Fibroblast of lung (primary cell): Measurements from ENCODE around the gene PRDM7. TPM values are rescaled to one million over a fixed set of nuclear protein-coding genes. Genes with fewer than 3 reads are reported as not detected.

Experiments
- DNase-seq, 2 donors: peaks; one replicate each; pipeline versions ENCODE4 v3.0.0 to v3.0.0-alpha.2; 2010; ENCODE audit warnings: low read depth in 2 of 2
- H2AFZ ChIP-seq: 2 replicates; pipeline ENCODE4 v1.5.1; 2012; ENCODE audit warnings: low read length, control low read depth, inconsistent platforms
- H3K27ac ChIP-seq: 2 replicates; pipeline ENCODE4 v1.5.1; 2011; ENCODE audit warnings: low read length, control low read depth; ENCODE audit not compliant: insufficient read depth
- H3K27me3 ChIP-seq: 2 replicates; pipeline ENCODE4 v1.5.1; 2011; ENCODE audit warnings: mild to moderate bottlenecking, low read length; ENCODE audit not compliant: control insufficient read depth, insufficient read depth
- H3K36me3 ChIP-seq: 2 replicates; pipeline ENCODE4 v1.5.1; 2011; ENCODE audit warnings: low read length; ENCODE audit not compliant: control insufficient read depth, insufficient read depth
- H3K4me1 ChIP-seq: 2 replicates; pipeline ENCODE4 v1.5.1; 2011; ENCODE audit warnings: low read length; ENCODE audit not compliant: control insufficient read depth, insufficient read depth; ENCODE audit errors: extremely low read depth
- H3K4me2 ChIP-seq: 2 replicates; pipeline ENCODE4 v1.5.1; 2011; ENCODE audit warnings: low read length, control low read depth; ENCODE audit not compliant: insufficient read depth; ENCODE audit errors: extremely low read depth
- H3K4me3 ChIP-seq, 4 experiments: fragments of 200-600 bp in 1 of 4; sonication (generic) in 1 of 4; replicated peaks in 1 of 4; 2 replicates each; pipeline ENCODE4 v1.5.1; 2011 to 2016; ENCODE audit warnings: low read length in 4 of 4, low read depth in 3 of 4, mild to moderate bottlenecking in 3 of 4, control low read depth in 2 of 4, inconsistent platforms in 1 of 4, mixed read lengths in 1 of 4; ENCODE audit not compliant: insufficient read depth in 1 of 4; ENCODE audit errors: control extremely low read depth in 1 of 4
- H3K79me2 ChIP-seq: 2 replicates; pipeline ENCODE4 v1.5.1; 2012; ENCODE audit warnings: mild to moderate bottlenecking, low read length, inconsistent platforms; ENCODE audit not compliant: control insufficient read depth, insufficient read depth
- H3K9ac ChIP-seq: 2 replicates; pipeline ENCODE4 v1.5.1; 2011; ENCODE audit warnings: mild to moderate bottlenecking, low read length, control low read depth; ENCODE audit not compliant: insufficient read depth
- H3K9me3 ChIP-seq: 2 replicates; pipeline ENCODE4 v1.5.1; 2012; ENCODE audit warnings: low read depth, low read length; ENCODE audit not compliant: control insufficient read depth, insufficient read depth
- H4K20me1 ChIP-seq: 2 replicates; pipeline ENCODE4 v1.5.1; 2011; ENCODE audit warnings: low read length; ENCODE audit not compliant: control insufficient read depth, insufficient read depth; ENCODE audit errors: extremely low read depth
- CTCF ChIP-seq, 2 donors: IDR thresholded peaks in 1 of 2; conservative IDR thresholded peaks in 1 of 2; 1 replicate in 1 of 2; 2 replicates in 1 of 2; pipeline ENCODE4 v1.5.1; 2011 to 2012; ENCODE audit warnings: low read length in 2 of 2, control low read depth in 1 of 2, inconsistent platforms in 1 of 2, low read depth in 1 of 2, mild to moderate bottlenecking in 1 of 2
- EZH2 ChIP-seq: IDR thresholded peaks from 2 replicates; pipeline ENCODE4 v1.5.1; 2012; ENCODE audit warnings: low read length, control low read depth, mild to moderate bottlenecking; ENCODE audit errors: missing control alignments
- polyA plus RNA-seq, 2 donors: library from polyadenylated mRNA; depleted of rRNA in 1 of 2; stranded (reverse) in 1 of 2; unstranded in 1 of 2; fragments of >200 nt; gene quantifications; 2 replicates each; pipeline ENCODE4 v1.2.1, GENCODE V29; 2011 to 2012; ENCODE audit warnings: missing spikeins in 1 of 2
- total RNA-seq: library from RNA; depleted of rRNA; stranded (reverse); fragments of >200 nt; gene quantifications from 2 replicates; pipeline ENCODE4 v1.2.1, GENCODE V29; 2014

Gene PRDM7
- total and polyA plus RNA-seq, 2 donors (not counting 1 experiment from before 2014, with no cell fraction given): not detected

GRCh38 chr16:90018297-90018651 is 58.9 kb downstream of the PRDM7 start:
- H3K9ac ChIP-seq: no peak overlapping the region
- H3K4me2 ChIP-seq: no peak overlapping the region
- peaks cover 2% of the 10 kb centered on the region for H3K79me2 ChIP-seq
- no peaks in the 10 kb centered on the region for H3K36me3 ChIP-seq
- H3K9me3 ChIP-seq: no peaks in the 10 kb centered on the region
- H3K4me1 ChIP-seq: peaks cover 3% of the 10 kb centered on the region
- no peak overlapping the region for H3K27ac ChIP-seq
- TF ChIP-seq CTCF (conservative IDR thresholded peaks at IDR 0.05 in 1 of 2, IDR thresholded peaks at IDR 0.05 in 1 of 2; ENCODE audit: low read depth in 1 of 2, low read length in 2 of 2) (no peak), EZH2 (no peak)
- peak overlapping the region in 2 of 4 experiments; percentile 44 to 59 for H3K4me3 ChIP-seq
- no peaks in the 10 kb centered on the region for H4K20me1 ChIP-seq
- H2AFZ ChIP-seq: no peak overlapping the region
- DNase-seq: no peak
- H3K27me3 ChIP-seq: no peaks in the 10 kb centered on the region

GRCh38 chr16:90016339-90016950 is 60.7 kb downstream of the PRDM7 start:
- no peaks in the 10 kb centered on the region for H3K27me3 ChIP-seq
- no peak overlapping the region for H3K27ac ChIP-seq
- H3K79me2 ChIP-seq: no peaks in the 10 kb centered on the region
- no peaks in the 10 kb centered on the region for H4K20me1 ChIP-seq
- no peak overlapping the region for H3K4me3 ChIP-seq
- peaks cover 3% of the 10 kb centered on the region for H3K4me1 ChIP-seq
- no peak overlapping the region for H3K4me2 ChIP-seq
- H3K9me3 ChIP-seq: no peaks in the 10 kb centered on the region
- no peak overlapping the region for H3K9ac ChIP-seq
- H2AFZ ChIP-seq: no peak overlapping the region
- TF ChIP-seq EZH2: no peak
- no peak for TF ChIP-seq CTCF (conservative IDR thresholded peaks at IDR 0.05 in 1 of 2, IDR thresholded peaks at IDR 0.05 in 1 of 2; ENCODE audit: low read depth in 1 of 2, low read length in 2 of 2)
- DNase-seq: no peak
- no peaks in the 10 kb centered on the region for H3K36me3 ChIP-seq

GRCh38 chr16:90015586-90016338 is 61.4 kb downstream of the PRDM7 start:
- Histone ChIP-seq H3K27me3 (no peaks in the 10 kb centered on the region), H2AFZ (no peak overlapping the region), H3K36me3 (no peaks in the 10 kb centered on the region), H3K4me1 (peaks cover 3% of the 10 kb centered on the region), H3K4me2 (no peak overlapping the region), H3K9ac (no peak overlapping the region), H3K9me3 (no peaks in the 10 kb centered on the region), H3K27ac (no peak overlapping the region), H3K4me3 (no peak overlapping the region), H4K20me1 (no peaks in the 10 kb centered on the region), H3K79me2 (no peaks in the 10 kb centered on the region)
- DNase-seq: no peak
- no peak for TF ChIP-seq CTCF (conservative IDR thresholded peaks at IDR 0.05 in 1 of 2, IDR thresholded peaks at IDR 0.05 in 1 of 2; ENCODE audit: low read depth in 1 of 2, low read length in 2 of 2)
- TF ChIP-seq EZH2: no peak
